ENCODE measurements around the gene DDAH2.

- TF ChIP-seq EZH2phosphoT487 (IDR thresholded peaks at IDR 0.05; ENCODE audit: insufficient read depth, low read depth), result no peak
- TF ChIP-seq EZH2 (IDR thresholded peaks at IDR 0.05; ENCODE audit: insufficient read depth, poor library complexity, severe bottlenecking), result no peak
Measured at GRCh38 chr6:31690231-31691077, 38.6 kb downstream of the DDAH2 start.
